Suprapubic skin (tissue), 4 donors: ENCODE data around the gene FOXD4L3. TPM values are rescaled to one million over a fixed set of nuclear protein-coding genes. Genes with fewer than 3 reads are reported as not detected.
"Not testable (repeated sequence)": the region's sequence is repeated elsewhere in the genome, so short reads cannot be mapped to it uniquely, and the experiment has no call there.

Experiments used
- DNase-seq, 2 donors: peaks; one replicate each; pipeline ENCODE4 v3.0.0-alpha.2; 2019; ENCODE audit warnings: low spot score in 2 of 2
- H3K27ac ChIP-seq: fragments of 200-600 bp; sonication (generic); one replicate; pipeline ENCODE4 v1.5.1; 2019
- H3K27me3 ChIP-seq: fragments of 200-600 bp; sonication (generic); one replicate; pipeline ENCODE4 v1.5.1; 2019
- H3K36me3 ChIP-seq: fragments of 200-600 bp; sonication (generic); one replicate; pipeline ENCODE4 v1.5.1; 2019
- H3K4me1 ChIP-seq: fragments of 200-600 bp; sonication (generic); one replicate; pipeline ENCODE4 v1.5.1; 2019
- H3K4me3 ChIP-seq: fragments of 200-600 bp; sonication (generic); one replicate; pipeline ENCODE4 v1.5.1; 2019; ENCODE audit warnings: mild to moderate bottlenecking
- H3K9me3 ChIP-seq: fragments of 200-600 bp; sonication (generic); one replicate; pipeline ENCODE4 v1.5.1; 2019
- CTCF ChIP-seq, 2 donors: fragments of 200-600 bp in 1 of 2; fragments of 450-650 bp in 1 of 2; sonication (generic) in 1 of 2; IDR thresholded peaks; one replicate each; pipeline ENCODE4 v1.5.1; 2016 to 2019; ENCODE audit warnings: antibody characterized with exemption in 2 of 2, mild to moderate bottlenecking in 1 of 2, moderate library complexity in 1 of 2
- WGBS: methylation state at CpG from one replicate; pipeline ENCODE4 v1.1.5; 2018; 5-methylcytosine and 5-hydroxymethylcytosine counted together
- total RNA-seq, 4 donors: library from RNA; depleted of rRNA; stranded (reverse); fragments of >200 nt; gene quantifications; one replicate each; pipeline ENCODE4 v1.1.0, GENCODE V29; 2016

Gene FOXD4L3
- total RNA-seq, 4 donors from 2014 or later, result 0.36 TPM; not detected in 3

- H3K4me1 ChIP-seq, result not testable (repeated sequence)
- 73% methylated on average over 9 of the region's 11 CpGs for whole genome bisulfite sequencing
Measured at GRCh38 chr9:68330531-68331173, 28.0 kb downstream of the FOXD4L3 start.

GRCh38 chr9:68332122-68332521 is 29.5 kb downstream of the FOXD4L3 start:
- not testable (repeated sequence) for H3K9me3 ChIP-seq, H3K27ac ChIP-seq, H3K27me3 ChIP-seq, H3K36me3 ChIP-seq, DNase-seq, H3K4me1 ChIP-seq, H3K4me3 ChIP-seq
- WGBS, result 88% methylated on average over 1 of the region's 1 CpG

More at GRCh38 chr9:68330531-68331173, 28.0 kb downstream of the FOXD4L3 start:
- not testable (repeated sequence) for DNase-seq, H3K36me3 ChIP-seq, H3K4me3 ChIP-seq, H3K27me3 ChIP-seq, H3K9me3 ChIP-seq, H3K27ac ChIP-seq

- H3K4me1 ChIP-seq, H3K9me3 ChIP-seq, H3K27me3 ChIP-seq, H3K4me3 ChIP-seq, H3K36me3 ChIP-seq, DNase-seq, H3K27ac ChIP-seq: not testable (repeated sequence)
- 42% methylated on average over 3 of the region's 3 CpGs for WGBS
Measured at GRCh38 chr9:68335935-68336334, 33.3 kb downstream of the FOXD4L3 start.

- not testable (repeated sequence) for H3K27ac ChIP-seq, H3K9me3 ChIP-seq, H3K27me3 ChIP-seq, H3K4me3 ChIP-seq, H3K4me1 ChIP-seq, DNase-seq, H3K36me3 ChIP-seq
- WGBS, result 63% methylated on average over 5 of the region's 10 CpGs
Measured at GRCh38 chr9:68336639-68337339, 34.1 kb downstream of the FOXD4L3 start.

GRCh38 chr9:68338000-68338399 is 35.3 kb downstream of the FOXD4L3 start:
- H3K9me3 ChIP-seq, H3K27ac ChIP-seq, H3K36me3 ChIP-seq, DNase-seq, H3K4me1 ChIP-seq, H3K4me3 ChIP-seq, H3K27me3 ChIP-seq: not testable (repeated sequence)
- 76% methylated on average over 7 of the region's 7 CpGs for WGBS

GRCh38 chr9:68342265-68343025 is 39.8 kb downstream of the FOXD4L3 start:
- WGBS, result 21% methylated on average over 2 of the region's 10 CpGs
- H3K4me3 ChIP-seq, H3K9me3 ChIP-seq, H3K36me3 ChIP-seq, H3K27me3 ChIP-seq, H3K4me1 ChIP-seq, H3K27ac ChIP-seq, DNase-seq: not testable (repeated sequence)
- TF ChIP-seq CTCF (IDR thresholded peaks at IDR 0.05), result peak in 1 of 2 donors; percentile 21

- not testable (repeated sequence) for H3K4me3 ChIP-seq, H3K27ac ChIP-seq, H3K27me3 ChIP-seq, H3K9me3 ChIP-seq, H3K4me1 ChIP-seq, H3K36me3 ChIP-seq, DNase-seq
- 52% methylated on average over 3 of the region's 4 CpGs for WGBS
Measured at GRCh38 chr9:68343242-68343641, 40.6 kb downstream of the FOXD4L3 start.

- not testable (repeated sequence) for H3K4me1 ChIP-seq, DNase-seq, H3K9me3 ChIP-seq, H3K27me3 ChIP-seq, H3K36me3 ChIP-seq, H3K4me3 ChIP-seq, H3K27ac ChIP-seq
- 25% methylated on average over 2 of the region's 4 CpGs for WGBS
Measured at GRCh38 chr9:68343992-68344391, 41.3 kb downstream of the FOXD4L3 start.

- not testable (repeated sequence) for H3K27ac ChIP-seq, H3K4me3 ChIP-seq, DNase-seq, H3K4me1 ChIP-seq, H3K9me3 ChIP-seq, H3K27me3 ChIP-seq, H3K36me3 ChIP-seq
- WGBS, result 72% methylated on average over 4 of the region's 4 CpGs
Measured at GRCh38 chr9:68351689-68352088, 49.0 kb downstream of the FOXD4L3 start.

Other genes with a start within 250 kb of the FOXD4L3 start
- gene ZNG1C, start 60.9 kb upstream of the FOXD4L3 start, total RNA-seq, result 10 to 100 TPM; 24.4 to 82.6 (median 33.6) TPM
- gene PGM5, start 53.7 kb downstream of the FOXD4L3 start, total RNA-seq, result 10 to 100 TPM in 1 of 4 donors, 1 to 10 TPM in 3; 5.1 to 10.6 (median 6.1) TPM
- gene TMEM252, start 238.0 kb downstream of the FOXD4L3 start, total RNA-seq, result not detected